Spleen (tissue), 7 donors: Measurements from ENCODE around the gene LRRC55.

Experiments
- POLR2A ChIP-seq, 3 donors: fragments of 450-650 bp; IDR thresholded peaks; one replicate each; pipeline ENCODE4 v1.5.1; 2017; ENCODE audit warnings: antibody characterized with exemption in 3 of 3, mild to moderate bottlenecking in 1 of 3
- TF ChIP-seq, protein P1 (sequence below), 11 experiments: fragments of 200-600 bp in 7 of 11; fragments of 450-650 bp in 4 of 11; sonication (generic) in 4 of 11; IDR thresholded peaks in 8 of 11; conservative IDR thresholded peaks in 3 of 11; 1 replicate in 7 of 11; 2 replicates in 4 of 11; pipeline versions ENCODE4 v1.4.0 to v1.8.0; 2016 to 2021; ENCODE audit warnings: antibody characterized with exemption in 11 of 11, inconsistent platforms in 4 of 11, mild to moderate bottlenecking in 1 of 11
- donor health status: DM: no; HTN: no; CAD: no; lungs with moderate emphysema.
- donor health status: DM: no; HTN: no; CAD: no.
- donor health status: DM: no; HTN: no; CAD: no.

DNA sequence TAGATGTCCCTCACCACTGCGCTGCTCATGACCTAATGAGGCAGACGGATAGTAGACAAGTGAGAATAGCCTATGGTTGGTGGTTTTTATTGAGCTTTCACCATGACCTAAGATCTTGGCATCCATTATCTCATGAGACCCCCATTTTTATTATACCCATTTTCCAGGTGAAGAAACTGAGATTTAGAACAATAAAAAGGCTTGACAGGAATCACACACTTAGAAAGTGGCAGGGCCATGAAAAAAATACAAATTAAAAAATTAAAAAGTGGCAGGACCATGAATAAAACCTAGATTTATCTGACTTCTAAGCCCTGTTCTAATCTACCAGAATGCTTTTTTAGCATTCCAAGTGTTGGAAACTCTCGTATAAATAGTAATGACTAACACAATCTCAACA is 1.1 kb downstream of the LRRC55 start:
- TF ChIP-seq, protein P1, sequence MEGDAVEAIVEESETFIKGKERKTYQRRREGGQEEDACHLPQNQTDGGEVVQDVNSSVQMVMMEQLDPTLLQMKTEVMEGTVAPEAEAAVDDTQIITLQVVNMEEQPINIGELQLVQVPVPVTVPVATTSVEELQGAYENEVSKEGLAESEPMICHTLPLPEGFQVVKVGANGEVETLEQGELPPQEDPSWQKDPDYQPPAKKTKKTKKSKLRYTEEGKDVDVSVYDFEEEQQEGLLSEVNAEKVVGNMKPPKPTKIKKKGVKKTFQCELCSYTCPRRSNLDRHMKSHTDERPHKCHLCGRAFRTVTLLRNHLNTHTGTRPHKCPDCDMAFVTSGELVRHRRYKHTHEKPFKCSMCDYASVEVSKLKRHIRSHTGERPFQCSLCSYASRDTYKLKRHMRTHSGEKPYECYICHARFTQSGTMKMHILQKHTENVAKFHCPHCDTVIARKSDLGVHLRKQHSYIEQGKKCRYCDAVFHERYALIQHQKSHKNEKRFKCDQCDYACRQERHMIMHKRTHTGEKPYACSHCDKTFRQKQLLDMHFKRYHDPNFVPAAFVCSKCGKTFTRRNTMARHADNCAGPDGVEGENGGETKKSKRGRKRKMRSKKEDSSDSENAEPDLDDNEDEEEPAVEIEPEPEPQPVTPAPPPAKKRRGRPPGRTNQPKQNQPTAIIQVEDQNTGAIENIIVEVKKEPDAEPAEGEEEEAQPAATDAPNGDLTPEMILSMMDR (IDR thresholded peaks at IDR 0.05 in 8 of 11, conservative IDR thresholded peaks at IDR 0.05 in 3 of 11) = no peak
- TF ChIP-seq POLR2A (IDR thresholded peaks at IDR 0.05) = no peak
